ENCODE measurements around the gene PIGU.

Gene PIGU

DNA sequence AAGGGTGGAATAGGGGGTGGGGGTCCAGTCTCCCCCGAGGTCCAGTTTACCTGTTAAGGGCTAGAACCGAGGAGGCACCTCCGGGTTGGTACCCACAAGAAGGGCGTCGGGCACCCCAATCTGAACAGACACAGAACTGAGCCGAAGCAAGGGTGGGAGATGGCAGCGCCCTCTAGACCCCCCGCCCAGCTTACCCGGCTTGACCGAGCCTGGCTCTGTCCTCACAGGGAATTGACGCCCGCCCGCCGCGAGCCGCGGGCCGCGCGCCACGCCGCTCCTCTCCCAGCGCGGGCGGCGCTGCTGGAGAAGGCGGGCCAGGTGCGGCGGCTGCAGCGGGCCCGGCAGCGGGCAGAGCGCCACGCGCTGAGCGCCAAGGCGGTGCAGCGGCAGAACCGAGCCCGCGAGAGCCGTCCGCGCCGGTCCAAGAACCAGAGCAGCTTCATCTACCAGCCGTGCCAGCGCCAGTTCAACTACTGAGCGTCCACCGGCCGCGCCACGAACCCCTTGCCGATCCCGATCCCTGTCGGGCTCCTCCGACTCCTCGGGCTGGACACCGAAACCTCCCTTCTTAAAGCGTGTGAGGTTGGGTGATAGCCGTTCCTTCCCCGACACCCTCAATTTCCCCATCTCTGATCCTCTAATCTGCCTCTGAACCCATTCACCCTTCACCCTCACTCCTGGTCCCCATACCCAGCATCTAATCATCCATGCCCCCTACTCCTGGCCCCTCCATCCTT lies 33.1 kb upstream of the PIGU start:
- TF ChIP-seq, protein P1, sequence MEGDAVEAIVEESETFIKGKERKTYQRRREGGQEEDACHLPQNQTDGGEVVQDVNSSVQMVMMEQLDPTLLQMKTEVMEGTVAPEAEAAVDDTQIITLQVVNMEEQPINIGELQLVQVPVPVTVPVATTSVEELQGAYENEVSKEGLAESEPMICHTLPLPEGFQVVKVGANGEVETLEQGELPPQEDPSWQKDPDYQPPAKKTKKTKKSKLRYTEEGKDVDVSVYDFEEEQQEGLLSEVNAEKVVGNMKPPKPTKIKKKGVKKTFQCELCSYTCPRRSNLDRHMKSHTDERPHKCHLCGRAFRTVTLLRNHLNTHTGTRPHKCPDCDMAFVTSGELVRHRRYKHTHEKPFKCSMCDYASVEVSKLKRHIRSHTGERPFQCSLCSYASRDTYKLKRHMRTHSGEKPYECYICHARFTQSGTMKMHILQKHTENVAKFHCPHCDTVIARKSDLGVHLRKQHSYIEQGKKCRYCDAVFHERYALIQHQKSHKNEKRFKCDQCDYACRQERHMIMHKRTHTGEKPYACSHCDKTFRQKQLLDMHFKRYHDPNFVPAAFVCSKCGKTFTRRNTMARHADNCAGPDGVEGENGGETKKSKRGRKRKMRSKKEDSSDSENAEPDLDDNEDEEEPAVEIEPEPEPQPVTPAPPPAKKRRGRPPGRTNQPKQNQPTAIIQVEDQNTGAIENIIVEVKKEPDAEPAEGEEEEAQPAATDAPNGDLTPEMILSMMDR (conservative IDR thresholded peaks at IDR 0.05; ENCODE audit: low read depth, low read length): no peak
- peak overlapping the region; percentile 73 for H3K4me3 ChIP-seq (ENCODE audit: low read depth, low read length)
- DNase-seq (ENCODE audit: low read depth): peak; percentile 60

DNA sequence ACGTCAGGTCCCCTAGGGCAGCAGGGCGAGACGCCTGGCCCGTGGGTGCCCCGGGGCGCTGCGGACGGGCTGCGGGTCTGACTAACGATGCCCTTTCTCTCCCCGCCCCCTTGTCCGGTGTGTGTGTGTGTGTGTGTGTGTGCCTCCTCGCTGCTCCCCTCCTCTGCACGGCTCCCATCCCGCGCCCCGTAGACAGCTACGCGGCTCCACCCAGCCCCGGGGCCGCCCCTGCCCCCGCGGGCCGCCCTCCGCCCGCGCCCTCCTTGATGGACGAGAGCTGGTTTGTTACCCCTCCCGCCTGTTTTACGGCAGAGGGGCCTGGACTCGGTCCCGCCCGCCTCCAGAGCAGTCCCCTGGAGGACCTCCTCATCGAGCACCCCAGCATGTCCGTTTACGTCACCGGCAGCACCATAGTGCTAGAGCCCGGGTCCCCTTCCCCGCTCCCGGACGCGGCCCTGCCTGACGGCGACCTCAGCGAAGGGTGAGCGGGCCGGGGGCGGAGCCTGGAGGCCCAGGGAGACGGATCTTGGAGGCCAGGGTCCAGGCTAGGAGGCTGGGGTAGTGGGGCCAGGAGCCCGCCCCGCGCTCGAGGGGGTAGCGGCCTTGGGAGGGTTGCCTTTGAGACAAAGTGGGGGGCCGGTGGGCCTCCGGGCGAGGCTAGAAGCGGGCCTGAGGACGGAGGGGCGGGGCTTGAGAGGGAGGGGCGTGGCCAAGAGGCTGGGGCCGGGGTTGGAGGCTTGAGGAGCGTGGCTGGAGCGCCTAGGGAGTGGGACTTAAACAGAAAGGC lies 32.3 kb upstream of the PIGU start:
- peak overlapping the region; percentile 73 for H3K4me3 ChIP-seq (ENCODE audit: low read depth, low read length)
- TF ChIP-seq, protein P1 (conservative IDR thresholded peaks at IDR 0.05; ENCODE audit: low read depth, low read length): no peak
- peak; percentile 75 for DNase-seq (ENCODE audit: low read depth)

DNA sequence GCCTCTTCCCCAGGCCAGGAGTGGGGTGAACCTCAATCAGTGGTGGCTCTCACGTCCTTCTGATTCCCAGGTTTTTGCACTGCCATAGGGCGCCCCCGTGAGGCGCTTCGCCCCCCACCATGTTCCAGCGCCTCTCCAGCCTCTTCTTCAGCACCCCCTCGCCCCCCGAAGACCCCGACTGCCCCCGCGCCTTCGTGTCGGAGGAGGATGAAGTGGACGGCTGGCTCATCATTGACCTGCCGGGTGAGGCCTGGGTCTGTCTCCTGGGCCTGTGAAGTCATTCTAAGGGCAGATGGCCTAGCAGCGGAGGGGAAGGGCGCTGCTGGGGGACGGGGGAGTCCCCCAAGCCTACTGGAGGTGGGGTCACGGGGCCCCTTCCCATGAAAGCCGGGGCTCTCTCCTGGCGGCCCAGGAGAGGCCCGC lies 31.7 kb upstream of the PIGU start:
- H3K4me3 ChIP-seq (ENCODE audit: low read depth, low read length): peak overlapping the region; percentile 73
- DNase-seq (ENCODE audit: low read depth): peak; percentile 56
- TF ChIP-seq, protein P1 (conservative IDR thresholded peaks at IDR 0.05; ENCODE audit: low read depth, low read length): peak; percentile 72

DNA sequence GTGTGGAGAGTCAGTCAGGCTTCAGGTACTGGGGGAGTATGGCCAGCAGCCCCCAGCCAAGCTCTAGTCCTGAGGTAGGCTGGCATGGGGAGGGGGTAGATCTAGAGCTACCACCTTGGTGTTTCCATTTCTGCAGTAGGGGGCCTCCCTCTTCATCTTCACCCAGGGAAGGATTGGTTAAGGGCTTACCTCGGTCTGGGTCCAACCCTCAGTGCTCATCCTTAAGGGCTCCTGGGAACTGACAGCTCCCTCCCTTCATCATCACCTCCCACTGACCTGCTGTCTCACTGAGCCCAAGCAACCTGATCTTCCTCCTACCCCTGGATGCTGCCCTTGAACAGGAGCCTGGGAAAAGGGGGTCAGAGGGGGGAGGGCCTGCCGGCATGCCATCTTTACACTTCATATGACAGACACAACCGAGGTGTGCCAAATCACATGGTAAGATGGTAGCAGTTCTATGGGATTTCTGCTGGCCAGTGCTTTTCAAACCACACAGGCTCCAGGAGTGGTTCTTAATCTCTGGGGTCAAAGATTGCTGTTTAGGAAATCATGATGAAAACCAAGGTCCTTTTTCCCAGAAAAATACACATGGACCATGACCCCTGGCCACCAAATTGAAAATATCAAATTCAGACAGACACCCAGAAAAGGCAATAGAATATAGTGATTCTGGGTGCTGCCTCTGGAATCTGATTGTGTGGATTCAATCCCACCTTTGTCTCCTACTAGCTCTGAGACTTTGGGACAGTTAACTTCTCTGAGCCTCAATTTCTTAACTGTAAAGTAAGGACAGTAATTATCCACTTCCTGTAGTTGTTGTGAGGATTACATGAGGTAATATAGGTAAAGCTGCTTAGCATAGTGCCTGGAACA lies 30.3 kb upstream of the PIGU start:
- DNase-seq (ENCODE audit: low read depth): no peak
- TF ChIP-seq, protein P1 (conservative IDR thresholded peaks at IDR 0.05; ENCODE audit: low read depth, low read length): no peak
- no peak overlapping the region for H3K4me3 ChIP-seq (ENCODE audit: low read depth, low read length)

DNA sequence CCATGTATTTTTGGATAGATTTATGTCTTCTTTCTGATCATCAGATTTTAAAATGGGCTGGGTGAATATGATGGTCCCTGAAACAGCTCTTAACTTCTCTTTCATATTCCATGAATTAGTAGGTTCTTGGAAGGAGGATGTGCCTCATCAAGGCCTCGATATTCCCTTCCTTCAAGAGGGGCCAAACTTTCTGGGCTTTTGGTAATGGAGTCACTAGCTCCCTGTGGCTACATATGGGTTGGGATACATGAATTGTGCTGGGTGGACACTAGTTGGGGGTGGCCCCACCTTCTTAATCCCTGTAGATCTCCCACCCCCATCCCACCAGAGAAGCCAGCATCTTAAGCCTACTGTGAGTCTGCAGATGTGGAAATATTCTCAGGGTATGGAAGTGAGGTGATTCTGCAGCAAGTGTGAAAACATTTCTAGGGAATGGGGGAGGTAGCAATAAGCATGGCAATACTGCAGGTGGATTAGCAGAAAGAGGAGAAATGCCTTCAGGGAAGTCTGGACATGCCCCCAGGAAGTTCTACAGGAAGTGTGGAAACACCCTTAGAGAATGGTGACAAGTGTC lies 29.5 kb upstream of the PIGU start:
- TF ChIP-seq, protein P1 (conservative IDR thresholded peaks at IDR 0.05; ENCODE audit: low read depth, low read length): no peak
- no peak for DNase-seq (ENCODE audit: low read depth)
- no peak overlapping the region for H3K4me3 ChIP-seq (ENCODE audit: low read depth, low read length)

All from choroid plexus epithelial cell (primary cell).